GM18526 (cell line): ENCODE results near the gene DIAPH2.

Experiments
- POLR2A ChIP-seq: IDR thresholded peaks from 3 replicates; pipeline ENCODE4 v1.6.1; 2011; ENCODE audit not compliant: insufficient read length; ENCODE audit errors: extremely low read depth

DIAPH2 gene

DNA sequence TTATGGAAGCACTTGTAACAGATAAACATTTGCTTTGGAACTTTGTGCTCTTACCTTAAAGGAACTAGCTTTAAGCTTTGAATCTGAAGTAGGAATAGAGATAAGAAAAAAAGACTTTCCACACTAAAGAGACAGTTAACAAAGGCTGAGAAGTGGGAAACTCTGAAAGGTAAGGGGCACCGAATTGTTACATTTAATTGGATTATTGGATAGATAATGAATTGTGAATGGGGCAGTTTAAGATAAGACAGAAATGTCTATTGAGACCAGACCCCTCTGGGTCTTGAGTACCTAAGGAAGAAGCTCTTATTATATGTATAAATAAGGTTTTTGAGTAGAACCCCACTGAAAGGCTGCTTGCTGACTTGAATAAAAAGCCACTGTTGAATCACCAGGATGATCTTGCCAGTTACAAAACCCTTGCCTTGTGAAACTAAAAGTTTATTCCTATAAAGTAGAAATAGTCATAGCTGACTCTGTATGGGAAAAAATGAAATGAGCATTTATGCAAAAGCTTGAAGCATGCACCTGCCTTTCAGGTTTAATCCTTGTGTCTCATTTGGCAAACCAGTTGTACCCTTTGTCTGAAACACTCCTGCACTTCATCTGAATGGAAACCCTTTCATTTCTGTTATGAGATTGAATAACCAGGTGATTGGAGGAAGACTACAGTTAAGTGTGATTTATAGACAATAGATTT lies 622.3 kb downstream of the DIAPH2 start:
- no peak for TF ChIP-seq POLR2A

- no peak for TF ChIP-seq POLR2A
Measured at GRCh38 chrX:97308171-97308570, 623.5 kb downstream of the DIAPH2 start.

DNA sequence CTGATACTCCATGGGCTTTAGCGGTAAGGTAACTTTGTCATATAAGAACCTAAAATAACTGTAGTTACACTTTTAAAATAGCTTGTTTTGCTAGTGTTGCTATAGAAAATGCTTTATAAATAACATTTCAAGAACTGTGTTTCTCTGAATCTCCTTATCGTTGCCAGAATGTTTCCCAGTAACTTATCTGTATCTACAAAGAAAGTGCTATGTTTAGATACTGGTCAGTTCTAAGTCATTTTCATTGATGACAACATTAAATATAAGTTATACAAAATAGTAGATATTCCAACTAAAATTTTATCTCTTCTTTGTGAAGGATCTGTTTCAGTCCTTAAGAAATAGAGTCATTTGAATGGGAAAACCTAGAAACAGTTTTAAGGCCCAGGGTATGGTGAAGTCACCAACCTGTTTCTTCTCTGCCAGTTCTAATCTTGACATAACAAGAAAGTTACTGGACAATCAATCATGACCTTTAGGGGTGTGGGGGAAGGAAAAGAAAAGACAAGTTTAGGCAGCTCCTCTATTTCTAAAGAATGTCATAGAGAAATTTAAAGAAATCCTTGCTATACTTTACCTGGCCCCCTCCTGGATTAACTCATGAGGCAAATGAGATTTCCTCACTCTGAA lies 625.0 kb downstream of the DIAPH2 start:
- no peak for TF ChIP-seq POLR2A

GRCh38 chrX:97310373-97310772 lies 625.7 kb downstream of the DIAPH2 start:
- TF ChIP-seq POLR2A: no peak

GRCh38 chrX:97311066-97311778 lies 626.6 kb downstream of the DIAPH2 start:
- TF ChIP-seq POLR2A: no peak

- no peak for TF ChIP-seq POLR2A
Measured at GRCh38 chrX:97314345-97314744, 629.7 kb downstream of the DIAPH2 start.

DNA sequence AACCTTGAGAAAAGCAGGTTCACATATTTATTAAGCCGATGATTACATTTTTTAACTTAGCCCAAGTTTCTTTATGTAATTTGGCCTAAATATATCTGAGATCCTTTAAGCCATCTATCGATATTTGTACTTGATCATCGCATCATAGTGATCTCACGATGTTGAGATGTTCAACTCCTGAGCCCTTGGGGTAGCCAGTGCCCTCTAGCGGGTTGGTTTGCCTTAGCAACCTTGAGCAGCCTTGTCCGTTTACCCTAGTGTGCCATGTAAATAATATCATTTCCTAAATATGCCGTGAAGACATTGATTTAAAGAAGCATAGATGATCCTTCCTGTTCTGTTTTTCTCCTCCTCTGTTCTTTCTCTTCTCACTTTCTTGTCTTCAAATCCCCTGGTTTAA lies 631.3 kb downstream of the DIAPH2 start:
- TF ChIP-seq POLR2A: no peak

DNA sequence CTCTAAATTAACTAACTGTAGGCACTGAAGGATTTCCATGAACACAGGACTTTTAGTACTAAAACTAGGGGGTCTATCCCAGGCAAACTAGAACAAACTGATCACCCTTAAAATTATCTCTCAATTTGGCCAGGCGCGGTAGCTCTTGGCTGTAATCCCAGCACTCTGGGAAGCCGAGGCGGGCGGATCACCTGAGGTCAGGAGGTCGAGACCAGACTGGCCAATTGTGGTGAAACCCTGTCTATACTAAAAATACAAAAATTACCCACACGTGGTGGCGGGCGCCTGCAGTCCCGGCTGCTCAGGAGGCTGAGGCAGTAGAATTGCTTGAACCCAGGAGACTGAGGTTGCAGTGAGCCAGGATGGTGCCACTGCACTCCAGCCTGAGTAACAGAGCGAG lies 635.7 kb downstream of the DIAPH2 start:
- TF ChIP-seq POLR2A: no peak

- no peak for TF ChIP-seq POLR2A
Measured at GRCh38 chrX:97322401-97322800, 637.8 kb downstream of the DIAPH2 start.

DNA sequence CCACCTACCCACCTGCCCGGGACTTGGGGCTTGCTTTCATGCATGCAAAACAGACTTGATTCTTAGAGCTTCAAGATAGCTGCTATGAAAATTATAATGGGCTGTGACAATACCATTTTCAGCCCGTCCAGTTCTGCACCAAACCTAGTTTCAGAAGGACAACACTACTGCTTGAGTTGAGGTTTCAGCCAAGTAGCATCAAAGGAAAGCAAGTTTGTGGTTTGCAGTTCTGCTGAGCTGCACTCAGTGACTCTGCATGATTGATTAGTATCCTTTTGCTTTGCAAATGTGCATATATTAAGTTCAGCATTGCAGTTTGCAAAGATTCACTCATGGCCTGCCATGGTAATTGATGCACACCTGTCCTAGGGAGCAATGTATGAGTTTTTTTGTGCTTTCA lies 641.8 kb downstream of the DIAPH2 start:
- TF ChIP-seq POLR2A: no peak

GRCh38 chrX:97328853-97329390 lies 644.3 kb downstream of the DIAPH2 start:
- no peak for TF ChIP-seq POLR2A

DNA sequence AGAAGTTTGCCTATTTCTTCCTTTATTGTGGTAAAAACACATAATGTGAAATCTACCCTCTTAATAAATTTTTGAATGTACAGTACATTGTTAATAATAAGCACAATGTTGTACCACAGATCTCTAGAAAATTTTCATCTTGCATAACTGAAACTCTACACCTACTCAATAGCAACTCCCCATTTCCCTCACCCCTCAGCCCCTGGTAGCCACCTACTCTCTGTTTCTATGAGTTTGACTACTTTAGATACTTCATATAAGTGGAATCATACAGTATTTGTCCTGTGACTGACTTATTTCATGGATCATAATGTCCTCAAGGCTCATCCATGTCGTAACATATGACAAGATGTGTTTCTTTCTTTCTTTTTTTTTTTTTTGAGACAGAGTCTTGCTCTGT lies 645.5 kb downstream of the DIAPH2 start:
- TF ChIP-seq POLR2A: no peak

GRCh38 chrX:97332963-97333362 lies 648.3 kb downstream of the DIAPH2 start:
- no peak for TF ChIP-seq POLR2A

- TF ChIP-seq POLR2A: no peak
Measured at GRCh38 chrX:97334850-97335249, 650.2 kb downstream of the DIAPH2 start.

DNA sequence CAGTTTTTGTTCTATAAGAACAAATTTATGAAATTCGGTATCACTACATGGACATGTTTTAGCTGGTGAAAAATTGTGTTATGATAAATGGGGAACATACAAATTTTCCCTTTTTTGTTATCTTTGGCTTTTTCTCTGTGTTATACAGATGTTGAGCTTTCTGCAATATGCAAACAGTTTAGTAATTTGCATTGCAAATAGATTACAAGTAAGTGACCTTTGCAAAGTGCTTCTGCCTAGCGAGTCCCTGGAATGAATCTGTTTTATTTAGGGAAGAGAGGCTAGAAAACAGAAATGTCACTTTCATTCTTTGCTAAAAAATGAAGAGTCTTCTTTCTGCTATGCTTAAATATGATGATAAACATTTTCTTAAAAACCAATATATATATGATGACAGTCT lies 660.1 kb downstream of the DIAPH2 start:
- TF ChIP-seq POLR2A: no peak

- TF ChIP-seq POLR2A: no peak
Measured at GRCh38 chrX:97358941-97359340, 674.3 kb downstream of the DIAPH2 start.

DNA sequence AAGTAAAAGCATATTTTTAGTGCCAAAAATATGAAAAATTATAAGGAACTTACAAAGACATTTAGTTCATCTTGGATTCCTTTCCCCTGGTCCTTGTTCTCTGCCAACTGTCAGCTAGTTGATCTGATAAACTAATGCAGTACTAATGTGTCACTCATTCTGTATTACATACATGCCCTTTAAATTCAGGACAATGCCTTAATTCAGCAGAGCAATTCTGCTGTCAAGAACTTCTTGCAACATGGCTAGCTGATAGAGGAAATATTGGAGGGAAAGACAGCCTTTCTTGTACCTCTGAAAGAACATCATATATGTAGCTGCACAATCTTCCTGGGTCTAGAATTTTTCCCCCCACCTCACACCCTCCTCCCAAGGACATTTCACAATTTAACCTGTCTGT lies 679.2 kb downstream of the DIAPH2 start:
- TF ChIP-seq POLR2A: no peak

DNA sequence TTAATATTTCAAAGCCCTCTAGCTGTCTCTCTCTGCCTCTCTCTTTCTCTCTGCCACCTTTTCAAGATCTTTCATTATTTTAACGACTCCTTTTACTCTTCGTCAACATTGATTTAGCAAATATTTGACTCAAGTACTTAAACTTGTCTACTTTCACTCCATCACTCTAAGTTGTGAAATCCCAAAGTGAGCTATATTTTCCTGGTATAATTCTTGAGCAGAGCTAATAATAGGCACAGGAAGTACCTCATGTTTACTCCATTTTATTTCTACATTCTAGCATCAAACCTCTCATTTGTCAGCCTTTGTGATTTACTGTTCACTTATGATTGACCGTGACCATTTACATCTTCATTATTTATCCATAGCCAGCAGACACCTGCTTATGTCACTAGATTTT lies 681.6 kb downstream of the DIAPH2 start:
- TF ChIP-seq POLR2A: no peak
